Measurements from ENCODE around the gene SERGEF. TPM values are rescaled to one million over a fixed set of nuclear protein-coding genes. Genes with fewer than 3 reads are reported as not detected.

Gene SERGEF
- polyA plus RNA-seq, 3 donors = 14.3 to 33.7 (median 33.3) TPM

- WGBS (ENCODE audit: insufficient coverage) = 91% methylated on average over 31 of the region's 40 CpGs
- no peak for TF ChIP-seq CTCF (IDR thresholded peaks at IDR 0.05)
- no peak for DNase-seq
Measured at GRCh38 chr11:17778956-17779860, 233.6 kb downstream of the SERGEF start.

DNA sequence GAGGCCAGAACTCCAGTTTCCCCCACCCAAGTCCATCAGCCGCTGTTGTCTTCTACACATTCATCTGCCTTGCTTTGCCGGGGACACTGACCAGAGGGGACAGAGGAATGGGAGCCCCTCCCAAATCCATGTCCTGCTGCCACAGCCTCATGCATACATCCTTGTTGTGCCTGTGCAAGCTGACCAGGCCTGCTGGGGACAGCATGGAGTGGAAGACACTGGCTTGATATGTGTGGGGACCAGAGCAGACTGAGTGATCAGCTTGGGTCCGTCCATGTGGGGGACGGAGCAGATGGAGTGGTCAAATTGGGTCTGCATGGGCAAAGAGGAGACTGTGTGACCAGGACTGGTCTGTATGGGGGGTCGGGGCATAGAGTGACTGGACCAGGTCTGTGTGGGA lies 234.5 kb downstream of the SERGEF start:
- Histone ChIP-seq H3K79me2 (ENCODE audit: insufficient read depth, low read length) (no peaks in the 10 kb centered on the region), H4K20me1 (ENCODE audit: insufficient read depth, low read length) (no peaks in the 10 kb centered on the region), H2AFZ (ENCODE audit: insufficient read depth, low read depth, low read length, poor library complexity, severe bottlenecking) (no peak overlapping the region), H3K9me3 (replicated peaks in 1 of 2; ENCODE audit: control insufficient read depth in 1 of 2, insufficient read depth in 1 of 2, low read length in 2 of 2) (no peaks in the 10 kb centered on the region), H3K36me3 (replicated peaks in 1 of 2; ENCODE audit: control insufficient read depth in 1 of 2, insufficient read depth in 2 of 2, low read length in 2 of 2) (no peaks in the 10 kb centered on the region), H3K27me3 (ENCODE audit: control insufficient read depth in 2 of 2, insufficient read depth in 2 of 2, low read length in 2 of 2) (no peaks in the 10 kb centered on the region), H3K27ac (ENCODE audit: low read depth in 1 of 2, low read length in 2 of 2) (no peak overlapping the region), H3K4me2 (replicated peaks; ENCODE audit: extremely low read depth, low read length, poor library complexity, severe bottlenecking) (no peak overlapping the region), H3K9ac (ENCODE audit: insufficient read depth, low read length, poor library complexity, severe bottlenecking) (no peak overlapping the region), H3K4me1 (ENCODE audit: control insufficient read depth in 1 of 2, insufficient read depth in 2 of 2, low read length in 2 of 2) (no peaks in the 10 kb centered on the region), H3K4me3 (replicated peaks in 1 of 3; ENCODE audit: low read depth in 2 of 3, low read length in 3 of 3) (no peak overlapping the region)
- H3K27me3 Mint-ChIP-seq (ENCODE audit: low read depth in 3 of 3) = peaks cover 0 to 8% (median 2%) of the 10 kb centered on the region in 3 donors
- H3K4me1 Mint-ChIP-seq = no peaks in the 10 kb centered on the region
- H3K4me3 Mint-ChIP-seq = no peak overlapping the region
- intact Hi-C loops (cut with micrococcal nuclease) = no loop called here
- H3K27ac Mint-ChIP-seq = no peak overlapping the region
- TF ChIP-seq CTCF (IDR thresholded peaks at IDR 0.05) = no peak
- no peak for DNase-seq
- 95% methylated on average over 5 of the region's 5 CpGs for WGBS (ENCODE audit: insufficient coverage)
- H3K9me3 Mint-ChIP-seq = peaks cover 0 to 4% (median 0%) of the 10 kb centered on the region in 7 donors
- no peaks in the 10 kb centered on the region for H3K36me3 Mint-ChIP-seq

More at GRCh38 chr11:17778956-17779860, 233.6 kb downstream of the SERGEF start:
- Mint-ChIP-seq H3K9me3 (peaks cover 0 to 4% (median 0%) of the 10 kb centered on the region in 7 donors), H3K4me1 (no peaks in the 10 kb centered on the region), H3K4me3 (no peak overlapping the region), H3K36me3 (no peaks in the 10 kb centered on the region), H3K27ac (no peak overlapping the region), H3K27me3 (ENCODE audit: low read depth in 3 of 3) (peaks cover 0 to 8% (median 2%) of the 10 kb centered on the region in 3 donors)
- Histone ChIP-seq H3K4me3 (replicated peaks in 1 of 3; ENCODE audit: low read depth in 2 of 3, low read length in 3 of 3) (no peak overlapping the region), H3K9me3 (replicated peaks in 1 of 2; ENCODE audit: control insufficient read depth in 1 of 2, insufficient read depth in 1 of 2, low read length in 2 of 2) (no peaks in the 10 kb centered on the region), H3K27ac (ENCODE audit: low read depth in 1 of 2, low read length in 2 of 2) (no peak overlapping the region), H3K4me2 (replicated peaks; ENCODE audit: extremely low read depth, low read length, poor library complexity, severe bottlenecking) (no peak overlapping the region), H3K4me1 (ENCODE audit: control insufficient read depth in 1 of 2, insufficient read depth in 2 of 2, low read length in 2 of 2) (no peaks in the 10 kb centered on the region), H2AFZ (ENCODE audit: insufficient read depth, low read depth, low read length, poor library complexity, severe bottlenecking) (no peak overlapping the region), H4K20me1 (ENCODE audit: insufficient read depth, low read length) (no peaks in the 10 kb centered on the region), H3K79me2 (ENCODE audit: insufficient read depth, low read length) (no peaks in the 10 kb centered on the region), H3K9ac (ENCODE audit: insufficient read depth, low read length, poor library complexity, severe bottlenecking) (no peak overlapping the region), H3K27me3 (ENCODE audit: control insufficient read depth in 2 of 2, insufficient read depth in 2 of 2, low read length in 2 of 2) (no peaks in the 10 kb centered on the region), H3K36me3 (replicated peaks in 1 of 2; ENCODE audit: control insufficient read depth in 1 of 2, insufficient read depth in 2 of 2, low read length in 2 of 2) (no peaks in the 10 kb centered on the region)
- intact Hi-C loops (cut with micrococcal nuclease) = no loop called here

Measured in CD14-positive monocyte (primary cell).